GM12878 (cell line): ENCODE measurements around the gene SYF2. TPM values are rescaled to one million over a fixed set of nuclear protein-coding genes. Genes with fewer than 3 reads are reported as not detected.
A peak's percentile ranks its signal among the peaks of the same experiment; 100 is the strongest.
"Not testable (repeated sequence)": the region's sequence is repeated elsewhere in the genome, so short reads cannot be mapped to it uniquely, and the experiment has no call there.

Experiments
- ATAC-seq: fragments of 200-7000 bp; cut with Tn5 transposase; 3 replicates; pipeline ENCODE4 v1.9.1; 2020; ENCODE audit warnings: mild to moderate bottlenecking, moderate library complexity
- BruUV-seq: library from RNA; stranded (reverse); fragments of 400-500 nt; replicated peaks from 2 replicates; lab custom pipeline; 2021; lab: Mats Ljungman, UMichigan
- CTCF ChIA-PET: fragments of 300-600 bp; sonication (Branson Sonifier 250); formaldehyde crosslinking; extraction: SDS; loops from one replicate; lab custom pipeline; 2021; ENCODE audit warnings: inconsistent platforms; lab: Yijun Ruan, JAX
- POLR2A ChIA-PET: fragments of 350-600 bp; formaldehyde crosslinking; extraction: SDS; loops from one replicate; lab custom pipeline; 2021; ENCODE audit warnings: inconsistent platforms; lab: Charles Lee
- RAD21 ChIA-PET: fragments of 300-600 bp; sonication (Branson Sonifier 250); formaldehyde crosslinking; loops from one replicate; lab custom pipeline; 2023; ENCODE audit warnings: antibody characterized with exemption; ENCODE audit not compliant: unreplicated experiment; lab: Charles Lee
- SMC1A ChIA-PET: fragments of 300-600 bp; sonication (Branson Sonifier 250); formaldehyde crosslinking; loops from one replicate; lab custom pipeline; 2023; ENCODE audit not compliant: unreplicated experiment, uncharacterized antibody; lab: Charles Lee
- DNase-seq: peaks from one replicate; pipeline ENCODE4 v3.0.0-alpha.2; 2011; ENCODE audit warnings: low read depth, low spot score
- FAIRE-seq: peaks from 3 replicates; lab custom pipeline; 2011; peaks lifted over from hg19 to GRCh38; lab: Jason Lieb, UNC
- H2AFZ ChIP-seq: 2 replicates; pipeline ENCODE4 v1.6.0; 2011; ENCODE audit warnings: low read depth, low read length, control low read depth; ENCODE audit not compliant: control insufficient read depth
- H3K27ac ChIP-seq: 2 replicates; pipeline ENCODE4 v1.5.1; 2011; ENCODE audit warnings: control low read depth; ENCODE audit not compliant: control insufficient read depth, insufficient read depth
- H3K27me3 ChIP-seq, 2 experiments: replicated peaks in 1 of 2; 2 replicates each; pipeline versions ENCODE4 v1.6.0 to v1.6.1; 2011; ENCODE audit warnings: low read length in 1 of 2; ENCODE audit not compliant: control insufficient read depth in 2 of 2, insufficient read depth in 2 of 2
- H3K36me3 ChIP-seq, 2 experiments: 2 replicates each; pipeline ENCODE4 v1.5.1; 2011; ENCODE audit warnings: low read length in 1 of 2; ENCODE audit not compliant: control insufficient read depth in 2 of 2, insufficient read depth in 2 of 2
- H3K4me1 ChIP-seq: 2 replicates; pipeline ENCODE4 v1.6.1; 2011; ENCODE audit warnings: mild to moderate bottlenecking, low read length, moderate library complexity, mixed read lengths; ENCODE audit not compliant: control insufficient read depth, insufficient read depth
- H3K4me2 ChIP-seq: 2 replicates; pipeline ENCODE4 v1.6.0; 2011; ENCODE audit warnings: control low read depth; ENCODE audit not compliant: control insufficient read depth, insufficient read depth
- H3K4me3 ChIP-seq: fragments of 200-600 bp; sonication (generic); 2 replicates; pipeline ENCODE4 v1.5.1; 2016
- H3K79me2 ChIP-seq: 2 replicates; pipeline ENCODE4 v1.6.0; 2011; ENCODE audit warnings: low read length; ENCODE audit not compliant: control insufficient read depth, insufficient read depth
- H3K9ac ChIP-seq: 2 replicates; pipeline ENCODE4 v1.8.0; 2011; ENCODE audit warnings: low read length, control low read depth, mixed read lengths; ENCODE audit not compliant: control insufficient read depth, insufficient read depth
- H3K9me3 ChIP-seq: replicated peaks from 3 replicates; pipeline ENCODE4 v1.5.1; 2011; ENCODE audit warnings: mild to moderate bottlenecking, low read length; ENCODE audit not compliant: control insufficient read depth, insufficient read depth
- H4K20me1 ChIP-seq: 2 replicates; pipeline ENCODE4 v1.6.0; 2011; ENCODE audit not compliant: control insufficient read depth, insufficient read depth
- PKNOX1 ChIP-seq: fragments of 450-650 bp; IDR thresholded peaks from 2 replicates; pipeline ENCODE4 v1.6.1; 2016; ENCODE audit warnings: mild to moderate bottlenecking
- WGBS: methylation state at CpG from one replicate; pipeline ENCODE4 v1.1.6; 2016; ENCODE audit warnings: low lambda C conversion rate; ENCODE audit not compliant: insufficient replicate concordance, insufficient coverage; ENCODE audit errors: missing lambda C conversion rate; 5-methylcytosine and 5-hydroxymethylcytosine counted together
- in situ Hi-C: fragments of 300-500 bp; cut with MboI; formaldehyde crosslinking; loops from 9 replicates; pipeline ENCODE4 v1.14.3; 2018; ENCODE audit warnings: mixed read lengths
- intact Hi-C: fragments of 100-400 bp; cut with micrococcal nuclease; formaldehyde crosslinking; loops from one replicate; pipeline ENCODE4 v1.14.2; 2022; ENCODE audit not compliant: unreplicated experiment
- polyA plus RNA-seq, 11 experiments: library from polyadenylated mRNA; depleted of rRNA in 4 of 11; unstranded in 6 of 11; stranded (reverse) in 5 of 11; fragments of >200 nt; fragmentation: Nextera tagmentation in 4 of 11; fragmentation: Illumina TruSeq in 1 of 11; extraction: Ambion mirVana in 4 of 11; extraction: Trizol in 1 of 11; gene quantifications; 1 replicate in 1 of 11; 2 replicates in 10 of 11; pipeline versions ENCODE4 v1.2.1 to v1.2.3, GENCODE V29; 2011 to 2016; ENCODE audit warnings: inconsistent platforms in 2 of 11, missing spikeins in 2 of 11, low read depth in 1 of 11
- total RNA-seq, 4 experiments: library from RNA; depleted of rRNA in 3 of 4; stranded (reverse); fragments of >200 nt in 3 of 4; fragmentation: Illumina TruSeq in 1 of 4; extraction: Trizol in 1 of 4; gene quantifications; 2 replicates each; pipeline versions ENCODE4 v1.2.1 to v1.2.3, GENCODE V29; 2013 to 2021

The SYF2 gene
- total and polyA plus RNA-seq, 10 of the 15 experiments (the other 5 are each of a cell fraction or from before 2014, with no cell fraction given) = 20.3 to 70.5 (median 35.3) TPM

DNA sequence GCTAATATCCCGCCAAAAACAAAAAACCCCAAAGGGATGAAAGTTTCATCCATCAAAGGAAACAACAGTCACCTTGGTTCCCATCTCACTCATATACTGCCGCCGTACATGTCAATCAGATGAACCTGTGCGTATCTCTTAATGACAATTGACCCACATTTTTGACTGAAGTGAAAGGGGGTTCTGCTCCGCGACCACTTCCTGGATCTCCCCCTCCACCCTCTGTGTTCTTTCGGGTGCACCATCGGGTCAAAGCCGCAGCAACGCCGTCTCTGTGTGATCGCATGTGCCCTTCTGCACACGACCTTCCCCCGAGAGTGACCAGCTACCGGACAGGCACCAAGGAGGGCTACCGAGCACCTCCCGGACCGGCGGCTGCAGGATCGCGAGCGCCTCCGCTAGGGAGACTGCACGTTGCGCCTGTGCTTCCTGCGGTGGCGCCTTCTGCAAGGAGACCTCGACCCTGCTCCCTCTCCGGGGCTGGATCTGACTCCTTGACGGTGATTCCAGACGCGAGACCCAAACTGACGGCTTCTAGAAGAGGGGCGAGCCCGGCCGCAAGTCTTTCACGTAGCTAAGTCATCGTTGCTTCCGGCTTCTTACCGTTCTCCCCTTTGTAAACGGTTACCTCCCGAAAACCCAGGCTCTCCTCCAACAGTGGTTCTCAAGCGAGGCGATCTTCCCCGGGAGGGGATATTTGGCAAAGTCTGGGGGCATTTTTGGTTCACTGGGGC, 34.4 kb upstream of the SYF2 start:
- H3K4me1 ChIP-seq, H3K27ac ChIP-seq, intact Hi-C loops, FAIRE-seq, H3K9me3 ChIP-seq, DNase-seq, H2AFZ ChIP-seq, in situ Hi-C loops, BruUV-seq, H3K27me3 ChIP-seq, H4K20me1 ChIP-seq, POLR2A ChIA-PET, SMC1A ChIA-PET, H3K79me2 ChIP-seq, H3K36me3 ChIP-seq, CTCF ChIA-PET, RAD21 ChIA-PET: not testable (repeated sequence)
- TF ChIP-seq PKNOX1 = peak; percentile 85
- Histone ChIP-seq H3K4me2 (0 out of 2 replicates have a peak overlapping the region, but pooled peaks have one; percentile 25), H3K9ac (peak overlapping the region; percentile 39; the same call in 1 of the 2 replicates), H3K4me3 (peak overlapping the region; percentile 21)
- peak; percentile 75 for ATAC-seq
- 0% methylated on average over 4 of the region's 45 CpGs for WGBS

GRCh38 chr1:25260336-25260735, 28.0 kb upstream of the SYF2 start:
- WGBS = 97% methylated on average over 3 of the region's 3 CpGs
- H3K4me3 ChIP-seq, H3K4me2 ChIP-seq, H4K20me1 ChIP-seq, FAIRE-seq, DNase-seq, H3K36me3 ChIP-seq, SMC1A ChIA-PET, H3K9me3 ChIP-seq, H3K9ac ChIP-seq, H2AFZ ChIP-seq, BruUV-seq, intact Hi-C loops, in situ Hi-C loops, H3K27ac ChIP-seq, ATAC-seq, H3K79me2 ChIP-seq, H3K27me3 ChIP-seq, RAD21 ChIA-PET, H3K4me1 ChIP-seq: not testable (repeated sequence)
- CTCF ChIA-PET = interaction anchor here (1.4 kb wide), 1 partner anchor 20 kb away, joined by 3 read pairs; no protein-coding TSS in a partner anchor
- POLR2A ChIA-PET = interaction anchor here (0.7 kb wide), 1 partner anchor 404 kb away, joined by 3 read pairs; no protein-coding TSS in a partner anchor

GRCh38 chr1:25259813-25260212, 27.5 kb upstream of the SYF2 start:
- intact Hi-C loops, H4K20me1 ChIP-seq, H3K4me1 ChIP-seq, H3K27ac ChIP-seq, H3K9me3 ChIP-seq, H3K36me3 ChIP-seq, RAD21 ChIA-PET, SMC1A ChIA-PET, H2AFZ ChIP-seq, H3K4me2 ChIP-seq, DNase-seq, H3K4me3 ChIP-seq, H3K79me2 ChIP-seq, BruUV-seq, POLR2A ChIA-PET, H3K27me3 ChIP-seq, H3K9ac ChIP-seq: not testable (repeated sequence)
- ATAC-seq = peak; percentile 61
- FAIRE-seq = peak; percentile 41
- in situ Hi-C loops = loop anchor here (5.0 kb wide), 1 partner anchor 82 kb away; no protein-coding TSS in a partner anchor
- CTCF ChIA-PET = interaction anchor here (1.4 kb wide), 1 partner anchor 20 kb away, joined by 3 read pairs; no protein-coding TSS in a partner anchor
- WGBS = 27% methylated on average over 7 of the region's 7 CpGs
